ENCODE results near the gene DBP.

- TF ChIP-seq, protein P1, sequence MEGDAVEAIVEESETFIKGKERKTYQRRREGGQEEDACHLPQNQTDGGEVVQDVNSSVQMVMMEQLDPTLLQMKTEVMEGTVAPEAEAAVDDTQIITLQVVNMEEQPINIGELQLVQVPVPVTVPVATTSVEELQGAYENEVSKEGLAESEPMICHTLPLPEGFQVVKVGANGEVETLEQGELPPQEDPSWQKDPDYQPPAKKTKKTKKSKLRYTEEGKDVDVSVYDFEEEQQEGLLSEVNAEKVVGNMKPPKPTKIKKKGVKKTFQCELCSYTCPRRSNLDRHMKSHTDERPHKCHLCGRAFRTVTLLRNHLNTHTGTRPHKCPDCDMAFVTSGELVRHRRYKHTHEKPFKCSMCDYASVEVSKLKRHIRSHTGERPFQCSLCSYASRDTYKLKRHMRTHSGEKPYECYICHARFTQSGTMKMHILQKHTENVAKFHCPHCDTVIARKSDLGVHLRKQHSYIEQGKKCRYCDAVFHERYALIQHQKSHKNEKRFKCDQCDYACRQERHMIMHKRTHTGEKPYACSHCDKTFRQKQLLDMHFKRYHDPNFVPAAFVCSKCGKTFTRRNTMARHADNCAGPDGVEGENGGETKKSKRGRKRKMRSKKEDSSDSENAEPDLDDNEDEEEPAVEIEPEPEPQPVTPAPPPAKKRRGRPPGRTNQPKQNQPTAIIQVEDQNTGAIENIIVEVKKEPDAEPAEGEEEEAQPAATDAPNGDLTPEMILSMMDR (IDR thresholded peaks at IDR 0.05), result no peak
- no peak for TF ChIP-seq POLR2AphosphoS5 (IDR thresholded peaks at IDR 0.05)
- TF ChIP-seq POLR2A (IDR thresholded peaks at IDR 0.05), result no peak
- TF ChIP-seq EP300 (IDR thresholded peaks at IDR 0.05), result no peak
Measured at GRCh38 chr19:48632692-48633147, 4.5 kb downstream of the DBP start.

Measured in sigmoid colon (tissue), 4 donors.